HEK293 (cell line): ENCODE results near the gene ZNF836.

Experiments used
- CTCF ChIA-PET: fragments of 350-600 bp; formaldehyde crosslinking; extraction: SDS; loops from one replicate; lab custom pipeline; 2021; ENCODE audit warnings: antibody characterized with exemption; lab: Yijun Ruan, JAX
- POLR2A ChIA-PET: fragments of 300-600 bp; formaldehyde crosslinking; extraction: SDS; loops from one replicate; lab custom pipeline; 2020; ENCODE audit warnings: antibody characterized with exemption, inconsistent platforms; lab: Yijun Ruan, JAX
- H3K27ac ChIP-seq: fragments of 200-500 bp; sonication (Bioruptor generic); 2 replicates; pipeline ENCODE4 v1.5.1; 2014; ENCODE audit warnings: low read depth, low read length, control low read depth, inconsistent platforms; ENCODE audit errors: extremely low read depth
- H3K36me3 ChIP-seq, 2 experiments: fragments of 200-500 bp in 1 of 2; sonication (Bioruptor generic) in 1 of 2; 1 replicate in 1 of 2; 2 replicates in 1 of 2; pipeline ENCODE4 v1.5.1; 2014 to 2017; ENCODE audit warnings: inconsistent platforms in 2 of 2, low read length in 2 of 2; ENCODE audit not compliant: control insufficient read depth in 2 of 2, insufficient read depth in 1 of 2
- H3K4me1 ChIP-seq: fragments of 200-500 bp; sonication (Bioruptor generic); 2 replicates; pipeline ENCODE4 v1.5.1; 2014; ENCODE audit warnings: mild to moderate bottlenecking, low read length, inconsistent platforms; ENCODE audit not compliant: control insufficient read depth, insufficient read depth
- H3K4me3 ChIP-seq: 2 replicates; pipeline ENCODE4 v1.5.1; 2011; ENCODE audit warnings: low read depth, mild to moderate bottlenecking, control low read depth, low read length, moderate library complexity
- H3K9me3 ChIP-seq: fragments of 200-500 bp; sonication (Bioruptor generic); 2 replicates; pipeline ENCODE4 v1.5.1; 2014; ENCODE audit warnings: low read depth, low read length, inconsistent platforms; ENCODE audit not compliant: control insufficient read depth, insufficient read depth
- REPIN1 ChIP-seq: fragments of 450-650 bp; formaldehyde crosslinking; IDR thresholded peaks from 2 replicates; pipeline ENCODE4 v1.5.1; 2017; ENCODE audit warnings: missing biosample characterization, missing genetic modification characterization, low read depth
- SALL2 ChIP-seq: fragments of 450-650 bp; formaldehyde crosslinking; IDR thresholded peaks from 2 replicates; pipeline ENCODE4 v1.5.0; 2017; ENCODE audit warnings: missing biosample characterization, mild to moderate bottlenecking, missing genetic modification characterization, borderline replicate concordance
- SETDB1 ChIP-seq: IDR thresholded peaks from one replicate; pipeline ENCODE4 v1.6.1; 2017; ENCODE audit warnings: mild to moderate bottlenecking, low read length, moderate library complexity, mixed read lengths; ENCODE audit not compliant: insufficient read length
- ZBTB1 ChIP-seq: fragments of 450-650 bp; formaldehyde crosslinking; IDR thresholded peaks from 2 replicates; pipeline ENCODE4 v1.5.1; 2016; ENCODE audit warnings: missing biosample characterization, missing genetic modification characterization
- ZFHX2 ChIP-seq: fragments of 450-650 bp; formaldehyde crosslinking; conservative IDR thresholded peaks from 2 replicates; pipeline ENCODE4 v1.5.1; 2016; ENCODE audit warnings: missing biosample characterization, missing genetic modification characterization
- ZNF175 ChIP-seq: fragments of 450-650 bp; formaldehyde crosslinking; IDR thresholded peaks from 2 replicates; pipeline ENCODE4 v1.5.1; 2016; ENCODE audit warnings: missing biosample characterization, missing genetic modification characterization
- ZNF184 ChIP-seq: fragments of 450-650 bp; IDR thresholded peaks from 2 replicates; pipeline ENCODE4 v1.5.1; 2018; ENCODE audit warnings: missing biosample characterization, mild to moderate bottlenecking, missing genetic modification characterization
- ZNF202 ChIP-seq: fragments of 450-650 bp; formaldehyde crosslinking; IDR thresholded peaks from 2 replicates; pipeline ENCODE4 v1.5.1; 2016; ENCODE audit warnings: missing biosample characterization, missing genetic modification characterization, borderline replicate concordance
- ZNF239 ChIP-seq: fragments of 450-650 bp; formaldehyde crosslinking; IDR thresholded peaks from 2 replicates; pipeline ENCODE4 v1.5.1; 2016; ENCODE audit warnings: missing biosample characterization, missing genetic modification characterization
- ZNF391 ChIP-seq: fragments of 450-650 bp; formaldehyde crosslinking; IDR thresholded peaks from 2 replicates; pipeline ENCODE4 v1.5.1; 2016; ENCODE audit warnings: low read depth, missing biosample characterization, missing genetic modification characterization, borderline replicate concordance
- ZNF521 ChIP-seq: fragments of 450-650 bp; formaldehyde crosslinking; IDR thresholded peaks from 2 replicates; pipeline ENCODE4 v1.5.1; 2017; ENCODE audit warnings: missing biosample characterization, mild to moderate bottlenecking, missing genetic modification characterization
- ZNF549 ChIP-seq: fragments of 450-650 bp; IDR thresholded peaks from 2 replicates; pipeline ENCODE4 v1.5.1; 2018; ENCODE audit warnings: missing biosample characterization, missing genetic modification characterization, mild to moderate bottlenecking, inconsistent platforms, moderate library complexity
- ZNF555 ChIP-seq: fragments of 450-650 bp; formaldehyde crosslinking; conservative IDR thresholded peaks from 2 replicates; pipeline ENCODE4 v1.5.1; 2017; ENCODE audit warnings: missing biosample characterization, mild to moderate bottlenecking, missing genetic modification characterization, inconsistent platforms
- ZNF623 ChIP-seq: fragments of 450-650 bp; formaldehyde crosslinking; IDR thresholded peaks from 2 replicates; pipeline ENCODE4 v1.5.1; 2016; ENCODE audit warnings: missing biosample characterization, missing genetic modification characterization
- ZNF768 ChIP-seq: fragments of 450-650 bp; formaldehyde crosslinking; IDR thresholded peaks from 2 replicates; pipeline ENCODE4 v1.5.1; 2018; ENCODE audit warnings: missing biosample characterization, mild to moderate bottlenecking, missing genetic modification characterization
- ZNF830 ChIP-seq: fragments of 450-650 bp; IDR thresholded peaks from 2 replicates; pipeline ENCODE4 v1.5.0; 2018; ENCODE audit warnings: missing biosample characterization, missing genetic modification characterization, low read depth, mild to moderate bottlenecking, moderate library complexity
- ZNF837 ChIP-seq: fragments of 450-650 bp; formaldehyde crosslinking; IDR thresholded peaks from 2 replicates; pipeline ENCODE4 v1.5.1; 2016; ENCODE audit warnings: missing biosample characterization, missing genetic modification characterization
- ZSCAN30 ChIP-seq: fragments of 450-650 bp; IDR thresholded peaks from 2 replicates; pipeline ENCODE4 v1.5.1; 2018; ENCODE audit warnings: missing biosample characterization, mild to moderate bottlenecking, missing genetic modification characterization, moderate library complexity
- TF ChIP-seq, protein P1 (sequence below): fragments of 450-650 bp; formaldehyde crosslinking; IDR thresholded peaks from 2 replicates; pipeline ENCODE4 v1.5.1; 2016; ENCODE audit warnings: missing biosample characterization, missing genetic modification characterization, borderline replicate concordance
- TF ChIP-seq, protein P2 (sequence below): fragments of 450-650 bp; formaldehyde crosslinking; IDR thresholded peaks from 2 replicates; pipeline ENCODE4 v1.5.1; 2017; ENCODE audit warnings: missing biosample characterization, missing genetic modification characterization

The ZNF836 gene

DNA sequence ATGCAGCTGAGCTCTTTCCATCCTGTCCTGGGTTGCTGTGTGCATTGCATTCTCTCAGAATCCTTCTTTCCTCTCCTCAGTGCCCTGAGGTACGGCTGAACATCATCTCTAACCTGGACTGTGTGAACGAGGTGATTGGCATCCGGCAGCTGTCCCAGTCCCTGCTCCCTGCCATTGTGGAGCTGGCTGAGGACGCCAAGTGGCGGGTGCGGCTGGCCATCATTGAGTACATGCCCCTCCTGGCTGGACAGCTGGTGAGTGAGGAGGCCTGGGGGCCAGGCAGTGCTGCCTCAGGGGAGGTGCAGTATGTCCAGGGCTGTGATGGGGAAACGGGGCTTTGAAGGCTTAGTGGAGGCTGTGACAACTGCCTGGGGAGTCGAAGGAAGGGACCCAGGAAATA, 48.2 kb upstream of the ZNF836 start:
- H3K9me3 ChIP-seq = no peaks in the 10 kb centered on the region
- TF ChIP-seq ZNF202 (tag by site-specific recombination) = no peak
- no peak for TF ChIP-seq SETDB1
- no peak for TF ChIP-seq ZBTB1
- no peak for TF ChIP-seq ZNF239 (tag by site-specific recombination)
- no peak for TF ChIP-seq ZNF175 (tag by site-specific recombination)
- no peak for TF ChIP-seq ZSCAN30 (tag by site-specific recombination)
- no peak for TF ChIP-seq ZNF555
- H3K36me3 ChIP-seq = peaks cover 98% of the 10 kb centered on the region in 2 experiments
- ChIA-PET POLR2A (interaction anchor here (0.5 to 0.6 kb wide), 2 partner anchors 30 to 527 kb away, joined by 3 to 4 read pairs; no protein-coding TSS in a partner anchor), CTCF (no interaction called here)
- H3K27ac ChIP-seq = no peak overlapping the region
- H3K4me1 ChIP-seq = no peaks in the 10 kb centered on the region
- H3K4me3 ChIP-seq = no peak overlapping the region

DNA sequence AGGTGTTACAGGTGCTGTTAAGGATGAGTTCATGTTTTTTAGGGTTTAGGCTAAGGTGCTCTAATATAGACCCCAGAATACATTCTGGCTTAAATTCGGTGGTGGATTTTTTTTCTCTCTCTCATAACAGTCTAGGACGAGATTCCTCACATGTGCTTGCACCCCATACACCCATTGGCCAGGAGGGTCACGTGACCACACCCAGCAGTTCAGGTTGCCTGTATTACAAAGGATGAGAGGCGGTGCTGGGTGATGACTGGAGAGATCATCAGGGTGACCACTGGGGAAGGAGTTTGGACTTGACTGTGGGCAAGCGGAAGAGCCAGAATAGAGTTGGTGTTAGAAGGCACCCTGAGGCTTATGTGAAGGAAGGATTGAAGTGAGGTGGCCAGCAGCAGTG, 46.2 kb upstream of the ZNF836 start:
- CTCF ChIA-PET = no interaction called here
- Histone ChIP-seq H3K4me1 (no peaks in the 10 kb centered on the region), H3K9me3 (no peaks in the 10 kb centered on the region), H3K27ac (no peak overlapping the region), H3K4me3 (no peak overlapping the region), H3K36me3 (peaks cover 95 to 98% of the 10 kb centered on the region in 2 experiments)
- POLR2A ChIA-PET = no interaction called here
- TF ChIP-seq ZSCAN30 (tag by site-specific recombination) = no peak
- TF ChIP-seq ZNF623 (tag by site-specific recombination) = no peak
- TF ChIP-seq ZNF549 (tag by site-specific recombination) = no peak
- TF ChIP-seq SALL2 (tag by site-specific recombination) = no peak
- no peak for TF ChIP-seq ZNF521 (tag by site-specific recombination)
- TF ChIP-seq REPIN1 (tag by site-specific recombination) = no peak
- no peak for TF ChIP-seq ZNF768 (tag by site-specific recombination)
- no peak for TF ChIP-seq ZFHX2 (tag by site-specific recombination)
- no peak for TF ChIP-seq ZNF391 (tag by site-specific recombination)

DNA sequence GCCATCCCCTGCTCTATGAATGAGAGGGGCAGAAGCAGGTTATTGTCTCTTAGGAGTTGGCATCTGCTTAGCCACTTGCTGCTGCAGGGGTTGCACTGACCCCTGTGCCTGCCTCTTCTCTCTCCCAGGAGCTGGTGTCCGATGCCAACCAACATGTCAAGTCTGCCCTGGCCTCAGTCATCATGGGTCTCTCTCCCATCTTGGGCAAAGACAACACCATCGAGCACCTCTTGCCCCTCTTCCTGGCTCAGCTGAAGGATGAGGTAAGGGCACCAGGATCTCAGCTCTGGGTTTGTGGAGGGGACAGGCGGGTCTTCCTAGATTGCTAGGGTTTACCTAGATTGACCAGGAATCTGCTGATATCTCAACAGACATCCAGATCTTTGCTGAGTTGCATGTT, 45.0 kb upstream of the ZNF836 start:
- TF ChIP-seq ZNF830 (tag by site-specific recombination) (no peak), ZNF184 (tag by site-specific recombination) (no peak), ZNF837 (tag by site-specific recombination) (no peak)
- TF ChIP-seq, protein P1, sequence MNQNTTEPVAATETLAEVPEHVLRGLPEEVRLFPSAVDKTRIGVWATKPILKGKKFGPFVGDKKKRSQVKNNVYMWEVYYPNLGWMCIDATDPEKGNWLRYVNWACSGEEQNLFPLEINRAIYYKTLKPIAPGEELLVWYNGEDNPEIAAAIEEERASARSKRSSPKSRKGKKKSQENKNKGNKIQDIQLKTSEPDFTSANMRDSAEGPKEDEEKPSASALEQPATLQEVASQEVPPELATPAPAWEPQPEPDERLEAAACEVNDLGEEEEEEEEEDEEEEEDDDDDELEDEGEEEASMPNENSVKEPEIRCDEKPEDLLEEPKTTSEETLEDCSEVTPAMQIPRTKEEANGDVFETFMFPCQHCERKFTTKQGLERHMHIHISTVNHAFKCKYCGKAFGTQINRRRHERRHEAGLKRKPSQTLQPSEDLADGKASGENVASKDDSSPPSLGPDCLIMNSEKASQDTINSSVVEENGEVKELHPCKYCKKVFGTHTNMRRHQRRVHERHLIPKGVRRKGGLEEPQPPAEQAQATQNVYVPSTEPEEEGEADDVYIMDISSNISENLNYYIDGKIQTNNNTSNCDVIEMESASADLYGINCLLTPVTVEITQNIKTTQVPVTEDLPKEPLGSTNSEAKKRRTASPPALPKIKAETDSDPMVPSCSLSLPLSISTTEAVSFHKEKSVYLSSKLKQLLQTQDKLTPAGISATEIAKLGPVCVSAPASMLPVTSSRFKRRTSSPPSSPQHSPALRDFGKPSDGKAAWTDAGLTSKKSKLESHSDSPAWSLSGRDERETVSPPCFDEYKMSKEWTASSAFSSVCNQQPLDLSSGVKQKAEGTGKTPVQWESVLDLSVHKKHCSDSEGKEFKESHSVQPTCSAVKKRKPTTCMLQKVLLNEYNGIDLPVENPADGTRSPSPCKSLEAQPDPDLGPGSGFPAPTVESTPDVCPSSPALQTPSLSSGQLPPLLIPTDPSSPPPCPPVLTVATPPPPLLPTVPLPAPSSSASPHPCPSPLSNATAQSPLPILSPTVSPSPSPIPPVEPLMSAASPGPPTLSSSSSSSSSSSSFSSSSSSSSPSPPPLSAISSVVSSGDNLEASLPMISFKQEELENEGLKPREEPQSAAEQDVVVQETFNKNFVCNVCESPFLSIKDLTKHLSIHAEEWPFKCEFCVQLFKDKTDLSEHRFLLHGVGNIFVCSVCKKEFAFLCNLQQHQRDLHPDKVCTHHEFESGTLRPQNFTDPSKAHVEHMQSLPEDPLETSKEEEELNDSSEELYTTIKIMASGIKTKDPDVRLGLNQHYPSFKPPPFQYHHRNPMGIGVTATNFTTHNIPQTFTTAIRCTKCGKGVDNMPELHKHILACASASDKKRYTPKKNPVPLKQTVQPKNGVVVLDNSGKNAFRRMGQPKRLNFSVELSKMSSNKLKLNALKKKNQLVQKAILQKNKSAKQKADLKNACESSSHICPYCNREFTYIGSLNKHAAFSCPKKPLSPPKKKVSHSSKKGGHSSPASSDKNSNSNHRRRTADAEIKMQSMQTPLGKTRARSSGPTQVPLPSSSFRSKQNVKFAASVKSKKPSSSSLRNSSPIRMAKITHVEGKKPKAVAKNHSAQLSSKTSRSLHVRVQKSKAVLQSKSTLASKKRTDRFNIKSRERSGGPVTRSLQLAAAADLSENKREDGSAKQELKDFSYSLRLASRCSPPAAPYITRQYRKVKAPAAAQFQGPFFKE = no peak
- TF ChIP-seq, protein P2, sequence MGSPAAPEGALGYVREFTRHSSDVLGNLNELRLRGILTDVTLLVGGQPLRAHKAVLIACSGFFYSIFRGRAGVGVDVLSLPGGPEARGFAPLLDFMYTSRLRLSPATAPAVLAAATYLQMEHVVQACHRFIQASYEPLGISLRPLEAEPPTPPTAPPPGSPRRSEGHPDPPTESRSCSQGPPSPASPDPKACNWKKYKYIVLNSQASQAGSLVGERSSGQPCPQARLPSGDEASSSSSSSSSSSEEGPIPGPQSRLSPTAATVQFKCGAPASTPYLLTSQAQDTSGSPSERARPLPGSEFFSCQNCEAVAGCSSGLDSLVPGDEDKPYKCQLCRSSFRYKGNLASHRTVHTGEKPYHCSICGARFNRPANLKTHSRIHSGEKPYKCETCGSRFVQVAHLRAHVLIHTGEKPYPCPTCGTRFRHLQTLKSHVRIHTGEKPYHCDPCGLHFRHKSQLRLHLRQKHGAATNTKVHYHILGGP (tag by site-specific recombination) = no peak
- Histone ChIP-seq H3K4me3 (no peak overlapping the region), H3K4me1 (no peaks in the 10 kb centered on the region), H3K36me3 (peaks cover 93 to 98% of the 10 kb centered on the region in 2 experiments), H3K9me3 (no peaks in the 10 kb centered on the region), H3K27ac (no peak overlapping the region)
- ChIA-PET CTCF (no interaction called here), POLR2A (interaction anchor here (1.3 kb wide), 1 partner anchor 27 kb away, joined by 4 read pairs; no protein-coding TSS in a partner anchor)
